Stimulated activated CD8-positive, alpha-beta memory T cell treated with anti-CD3 and anti-CD28 coated beads, Interleukin-12 subunit alpha, Interleukin-12 subunit beta, amount 100 ng/mL, for 1 hour (primary cell): ENCODE results near the gene MCF2L2.
"Not testable (repeated sequence)": the region's sequence is repeated elsewhere in the genome, so short reads cannot be mapped to it uniquely, and the experiment has no call there.

Experiments used
- DNase-seq: peaks from one replicate; pipeline ENCODE4 v3.0.0-alpha.2; 2020; ENCODE audit warnings: low read depth

MCF2L2 gene

DNA sequence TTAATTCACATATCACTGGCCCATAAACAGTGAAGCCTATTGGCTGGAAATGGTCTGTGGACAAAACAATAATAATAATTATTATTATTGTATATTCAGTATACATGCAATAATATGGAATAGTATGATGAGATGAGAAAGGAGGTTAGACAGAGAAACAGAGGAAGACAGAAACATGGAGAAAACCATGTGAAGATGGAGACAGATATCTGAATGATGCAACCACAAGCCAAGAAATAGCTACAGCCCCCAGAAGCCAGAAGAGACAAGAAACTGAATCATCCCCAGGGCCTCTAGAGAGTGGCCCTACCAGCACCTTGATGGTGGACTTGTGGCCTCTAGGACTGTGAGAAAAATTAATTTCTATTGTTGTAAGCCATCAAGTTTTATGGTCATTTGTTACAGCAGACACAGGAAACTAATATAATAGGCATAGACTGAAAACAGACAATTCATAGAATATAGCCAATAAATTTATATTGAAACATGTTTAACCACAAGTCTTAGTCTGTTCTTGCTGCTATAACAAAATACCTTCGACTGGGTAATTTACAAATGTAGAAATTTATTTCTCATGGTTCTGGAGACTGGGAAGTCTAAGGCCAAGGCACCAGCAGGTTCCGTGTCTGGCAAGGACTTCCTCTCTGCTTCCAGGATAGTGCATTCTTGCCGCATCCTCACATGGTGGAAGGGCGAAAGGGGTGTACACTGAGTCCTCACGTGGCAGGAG lies 31.6 kb downstream of the MCF2L2 start:
- DNase-seq: no peak

DNA sequence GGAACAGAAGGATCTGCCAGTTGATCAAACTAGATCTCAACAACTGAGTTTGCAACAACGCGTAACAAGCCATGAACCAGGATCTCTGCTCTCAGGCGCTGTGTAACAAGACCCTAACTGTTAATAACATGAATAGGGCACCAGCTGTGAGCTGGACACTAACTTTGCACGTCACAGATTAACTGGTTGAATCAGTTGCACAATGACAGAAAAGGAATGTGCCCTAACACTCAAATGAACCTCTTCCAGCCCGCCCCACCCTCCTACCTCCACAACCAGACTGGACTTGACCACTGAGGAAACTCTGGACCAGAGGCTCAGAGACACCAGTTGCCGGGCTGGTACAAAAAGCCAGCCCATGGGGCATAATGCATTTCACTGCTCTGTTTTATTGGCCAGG lies 34.3 kb downstream of the MCF2L2 start:
- DNase-seq: no peak

DNA sequence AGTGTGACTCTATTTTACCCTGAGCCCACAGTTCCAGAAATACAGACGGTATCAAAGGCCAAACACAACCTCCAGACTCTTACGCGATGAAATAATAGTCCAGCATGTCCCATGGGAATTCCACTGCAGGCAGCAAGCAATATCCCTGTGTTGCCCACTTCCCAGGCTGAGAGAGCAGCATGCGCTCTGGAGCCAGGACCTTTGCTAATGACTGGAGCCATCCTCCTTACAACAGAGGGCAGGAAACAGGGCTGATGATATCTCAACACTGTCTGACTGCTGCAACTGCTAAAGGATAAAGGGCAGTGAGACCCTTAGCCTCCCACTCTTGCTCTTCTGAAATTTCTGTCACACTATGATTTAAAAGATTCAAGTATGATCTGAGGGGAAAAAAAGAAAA lies 34.8 kb downstream of the MCF2L2 start:
- DNase-seq: no peak

DNA sequence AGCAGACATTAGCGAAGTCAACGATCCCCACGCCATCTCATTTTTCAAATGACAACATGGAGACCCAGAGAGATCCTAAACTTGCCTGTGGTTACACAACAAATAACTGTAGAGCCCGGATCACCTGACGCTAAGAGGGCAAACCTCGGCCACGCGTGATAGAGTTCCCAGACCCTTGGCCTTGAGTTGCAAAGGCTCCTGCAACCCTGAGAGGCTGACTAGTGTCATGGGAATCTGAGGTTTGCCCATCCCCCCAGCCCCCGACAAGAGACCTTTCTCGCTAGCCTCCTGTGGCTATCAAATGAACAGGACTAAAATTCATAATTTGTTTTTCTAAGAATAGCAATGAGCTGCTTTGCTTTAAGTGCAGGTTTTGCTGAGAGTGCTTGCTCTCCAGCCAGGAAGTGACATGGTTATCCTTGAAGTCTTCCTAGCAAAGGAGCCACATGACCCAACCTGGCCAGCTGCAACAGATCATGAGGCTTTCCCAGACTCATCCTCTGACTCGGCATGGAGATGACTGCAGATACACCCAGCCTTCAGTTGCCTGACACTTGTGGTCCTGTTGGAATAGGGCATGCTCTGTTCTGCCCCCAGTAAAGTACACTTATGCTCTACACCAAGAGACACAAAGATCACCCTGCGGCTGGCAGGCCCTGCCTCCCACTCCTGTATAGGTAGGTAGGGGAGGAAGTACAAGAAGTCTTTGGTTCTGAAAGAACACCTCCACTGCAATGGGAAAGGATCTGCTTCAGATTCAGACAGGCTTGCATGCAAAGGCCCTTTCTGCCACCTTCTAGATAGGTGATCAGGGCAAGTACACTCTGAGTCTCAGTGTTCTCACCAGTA lies 36.0 kb downstream of the MCF2L2 start:
- no peak for DNase-seq

DNA sequence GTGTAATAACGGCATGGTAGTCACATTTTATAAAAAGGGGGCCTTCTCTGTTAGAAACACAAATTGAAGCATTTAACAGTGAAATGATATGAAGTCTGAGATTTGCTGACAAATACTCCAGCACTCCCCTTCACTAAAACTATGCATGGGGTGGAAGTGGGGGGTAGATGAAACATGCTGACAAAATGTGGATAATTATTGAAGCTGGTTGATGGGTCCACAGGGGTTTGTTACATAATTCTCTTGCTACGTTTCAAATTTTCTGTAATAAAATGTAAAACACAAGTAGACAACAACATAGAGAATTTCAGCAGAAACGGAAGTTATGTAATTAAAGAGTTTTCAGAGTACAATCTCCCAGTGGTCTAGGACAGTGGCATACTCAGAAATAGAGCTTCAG lies 37.0 kb downstream of the MCF2L2 start:
- no peak for DNase-seq

DNA sequence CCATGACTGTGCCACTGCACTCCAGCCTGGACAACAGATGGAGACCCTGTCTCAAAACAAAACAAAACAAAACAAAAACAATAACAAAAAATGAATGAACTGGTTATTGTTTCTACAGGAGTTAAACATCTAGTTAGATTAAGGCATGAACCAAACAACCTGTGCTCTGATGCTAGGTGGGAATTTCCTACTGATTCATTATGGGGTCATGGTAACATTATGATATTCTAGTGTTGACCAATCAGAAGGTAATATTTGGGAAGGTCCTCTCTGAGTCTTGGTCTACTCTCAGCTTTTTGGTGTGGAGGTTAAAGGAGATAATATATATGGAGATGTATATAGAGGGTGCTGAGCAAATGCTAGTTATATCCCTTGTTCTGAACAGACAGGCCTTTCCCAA lies 37.6 kb downstream of the MCF2L2 start:
- DNase-seq: no peak

DNA sequence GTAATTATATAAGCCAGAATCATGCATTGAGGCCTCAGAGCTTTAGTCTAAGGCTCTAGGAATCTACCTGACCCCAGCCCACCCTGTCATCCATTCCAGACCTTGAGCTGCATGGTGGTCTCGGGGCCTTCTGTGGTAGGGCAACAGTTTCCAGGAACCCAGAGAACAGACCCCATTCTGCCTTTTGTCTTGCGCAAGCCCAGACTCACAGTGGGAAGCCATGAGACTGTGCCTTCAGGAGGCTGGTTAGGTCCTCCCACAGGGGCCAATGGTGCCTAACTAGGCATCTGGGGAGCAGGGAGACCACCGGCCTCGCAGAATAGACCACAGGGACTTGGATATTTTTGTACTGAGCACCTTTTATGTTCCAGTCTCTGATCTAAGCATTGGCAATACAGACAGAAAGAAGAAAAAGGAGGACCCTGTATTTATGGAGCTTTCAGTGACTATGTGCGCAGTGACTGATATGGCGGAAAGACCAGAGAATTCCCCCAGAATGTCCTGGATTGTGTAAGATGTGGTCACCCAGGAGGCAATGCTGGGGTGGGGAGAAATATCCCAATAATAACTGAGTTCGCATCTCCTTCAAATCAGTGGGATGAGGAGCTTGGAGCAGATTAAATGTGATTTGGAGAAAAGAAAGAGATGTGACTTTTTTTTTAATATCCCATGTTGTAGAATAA lies 40.1 kb downstream of the MCF2L2 start:
- DNase-seq: no peak

DNA sequence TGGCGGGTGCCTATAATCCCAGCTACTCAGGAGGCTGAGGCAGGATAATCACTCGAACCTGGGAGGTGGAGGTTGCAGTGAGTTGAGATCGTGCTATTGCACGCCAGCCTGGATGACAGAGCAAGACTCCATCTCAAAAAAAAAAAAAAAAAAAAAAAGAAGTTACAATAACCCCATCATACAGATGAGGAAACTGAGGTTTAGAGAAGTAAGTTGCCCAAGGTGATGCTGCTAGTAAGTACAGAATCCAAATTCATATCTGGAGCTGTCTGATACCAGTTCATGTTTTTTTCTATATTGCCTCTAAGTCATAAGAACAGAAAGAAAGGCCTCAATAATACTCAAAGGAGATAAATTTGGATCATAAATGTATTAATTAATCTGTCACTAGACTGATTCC lies 40.6 kb downstream of the MCF2L2 start:
- DNase-seq: no peak

DNA sequence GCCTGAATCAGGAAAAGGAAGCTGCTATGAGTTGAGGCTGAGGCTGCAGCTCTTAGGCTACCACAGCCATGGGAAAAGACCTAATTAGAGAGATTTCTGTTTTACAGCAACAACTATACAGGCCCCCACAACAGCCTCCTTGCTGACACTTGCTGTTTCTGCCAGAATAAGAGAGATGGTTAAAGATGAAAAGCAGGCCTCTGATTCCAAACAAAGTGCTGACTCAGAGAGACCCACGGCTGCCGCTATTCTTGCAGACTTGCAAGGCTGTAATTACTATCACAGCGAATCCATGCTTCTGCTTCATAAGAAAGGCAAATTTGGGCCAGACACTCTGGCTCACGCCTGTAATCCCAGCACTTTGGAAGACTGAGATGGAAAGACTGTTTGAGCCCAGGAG lies 41.8 kb downstream of the MCF2L2 start:
- DNase-seq: no peak

DNA sequence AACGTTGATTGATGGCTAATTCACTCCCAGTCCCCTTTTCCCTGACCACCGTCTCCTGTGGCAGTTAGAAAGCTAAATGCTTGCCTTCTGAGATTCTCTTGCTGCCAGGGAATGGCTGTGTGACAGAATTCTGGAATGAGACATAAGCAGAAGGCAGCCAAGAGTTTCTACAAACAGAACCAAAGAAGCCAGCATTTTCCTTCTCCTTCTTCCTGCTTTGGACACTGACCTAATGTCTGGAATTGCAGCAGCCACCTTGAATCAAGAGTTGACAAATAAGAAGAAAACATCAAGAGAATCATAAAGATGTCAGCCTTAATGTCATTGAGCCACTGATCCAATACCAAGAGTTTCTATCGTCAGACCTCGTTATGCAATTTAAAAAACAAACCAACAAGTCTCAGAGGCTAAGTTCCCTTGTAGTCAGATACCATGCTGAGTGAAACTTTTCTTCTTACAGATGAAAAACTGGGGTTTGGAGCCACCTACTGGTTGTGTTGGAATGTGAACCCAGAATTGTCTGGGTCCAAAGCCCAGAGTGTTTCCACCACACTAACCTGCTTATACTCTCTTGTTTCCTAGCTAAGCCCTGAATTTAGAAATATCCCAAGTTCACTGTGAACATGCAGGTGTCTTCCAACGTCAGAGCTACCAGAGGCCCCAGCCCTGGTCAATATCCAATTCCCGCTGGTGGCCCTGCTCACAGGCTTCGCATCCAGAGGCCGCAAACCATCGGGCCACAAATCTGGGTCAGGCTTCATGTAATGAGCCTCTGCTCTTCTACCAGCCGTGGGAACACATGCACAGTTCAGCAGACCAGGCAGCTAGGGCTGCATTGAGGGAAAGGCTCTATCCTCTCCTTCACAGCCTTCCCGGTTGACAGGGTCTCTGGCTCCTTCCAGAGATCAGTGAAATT lies 42.5 kb downstream of the MCF2L2 start:
- peak; percentile 42 for DNase-seq

DNA sequence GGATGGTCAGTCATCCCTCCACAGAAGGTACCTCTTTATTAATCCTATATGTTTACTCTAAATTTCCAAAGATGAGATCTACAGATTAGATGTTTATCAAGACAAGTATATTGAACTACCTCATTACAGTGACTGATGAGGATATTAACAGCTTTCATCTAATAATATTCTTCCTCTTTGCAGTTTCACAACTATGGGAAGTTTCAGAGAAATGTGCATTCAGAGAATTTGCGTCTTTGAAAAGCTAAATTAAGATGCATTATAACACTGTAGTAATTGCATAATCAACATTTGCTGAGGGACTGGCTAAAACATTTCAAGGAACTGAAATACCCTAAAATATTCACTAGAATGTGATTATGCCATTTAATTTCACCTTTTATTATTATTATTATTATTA lies 46.7 kb downstream of the MCF2L2 start:
- no peak for DNase-seq

DNA sequence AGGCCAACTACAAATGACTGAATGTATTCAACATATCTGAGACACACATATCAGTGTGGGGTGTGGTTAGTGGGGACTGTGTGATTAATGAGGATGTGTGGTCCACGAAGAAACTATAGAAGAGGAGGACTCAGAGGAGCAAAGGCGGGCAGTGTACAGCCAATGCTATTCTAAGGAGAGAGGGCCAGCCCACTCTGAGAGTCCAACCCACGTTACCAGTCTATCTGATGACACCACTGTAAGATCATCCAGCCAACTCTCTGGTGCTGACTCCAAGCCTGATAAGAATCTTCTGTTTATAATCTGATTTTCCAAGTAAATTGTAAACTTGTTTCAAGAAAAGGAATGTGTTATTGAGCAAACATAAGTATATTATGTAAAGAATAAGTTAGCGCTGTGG lies 47.2 kb downstream of the MCF2L2 start:
- no peak for DNase-seq

DNA sequence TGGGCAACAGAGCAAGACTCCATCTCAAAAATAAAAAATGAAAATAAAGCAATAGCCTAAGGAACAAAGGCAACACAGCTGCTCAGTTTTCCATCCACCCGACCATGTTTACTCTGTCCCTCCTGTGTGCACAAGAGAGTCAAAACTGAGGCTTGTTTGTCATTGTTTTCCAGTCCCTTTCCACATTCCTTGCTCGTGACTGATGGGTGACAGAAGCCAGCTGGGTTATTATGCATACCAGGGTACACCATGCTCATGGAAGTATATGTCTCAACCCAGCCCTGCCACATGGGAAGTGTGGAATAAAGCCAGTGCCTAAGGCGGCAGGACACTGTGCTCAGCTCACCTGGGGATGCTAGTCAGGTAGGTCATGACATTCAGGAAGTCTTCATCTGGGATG lies 49.5 kb downstream of the MCF2L2 start:
- DNase-seq: no peak

DNA sequence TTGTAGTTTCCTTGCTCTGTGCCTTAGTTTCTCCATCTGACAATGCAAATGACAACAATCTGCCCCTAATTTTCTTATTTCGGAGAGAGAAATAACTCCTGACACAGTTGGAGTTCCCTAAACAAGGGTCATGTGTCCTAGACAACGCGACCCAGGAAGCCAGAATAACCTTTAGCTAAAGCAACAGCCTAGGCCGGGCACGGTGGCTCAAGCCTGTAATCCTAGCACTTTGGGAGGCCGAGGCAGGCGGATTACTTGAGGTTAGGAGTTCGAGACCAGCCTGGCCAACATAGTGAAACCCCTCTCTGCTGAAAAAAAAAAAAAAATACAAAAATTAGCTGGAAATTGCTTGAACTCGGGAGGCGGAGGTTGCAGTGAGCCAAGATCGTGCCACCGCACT lies 49.9 kb downstream of the MCF2L2 start:
- no peak for DNase-seq

DNA sequence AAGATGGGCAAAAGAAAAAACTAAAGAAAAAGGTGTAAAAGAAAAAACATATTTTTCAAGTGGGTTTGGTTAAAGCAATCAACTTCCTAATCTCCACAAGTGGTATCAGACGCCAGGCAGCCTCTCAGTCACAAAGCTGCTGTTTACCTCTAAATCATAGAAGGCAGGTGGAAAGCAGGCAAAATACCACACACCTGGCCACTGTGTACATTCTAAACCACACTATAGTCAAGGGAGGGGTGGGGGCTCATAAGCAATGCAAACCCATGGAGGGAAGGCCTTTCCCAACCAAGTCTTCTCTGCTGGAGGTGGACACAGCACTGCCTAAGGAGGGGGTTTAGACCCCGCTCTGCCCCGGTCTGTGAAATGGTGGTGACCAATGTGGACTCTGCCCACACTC lies 50.4 kb downstream of the MCF2L2 start:
- DNase-seq: no peak

DNA sequence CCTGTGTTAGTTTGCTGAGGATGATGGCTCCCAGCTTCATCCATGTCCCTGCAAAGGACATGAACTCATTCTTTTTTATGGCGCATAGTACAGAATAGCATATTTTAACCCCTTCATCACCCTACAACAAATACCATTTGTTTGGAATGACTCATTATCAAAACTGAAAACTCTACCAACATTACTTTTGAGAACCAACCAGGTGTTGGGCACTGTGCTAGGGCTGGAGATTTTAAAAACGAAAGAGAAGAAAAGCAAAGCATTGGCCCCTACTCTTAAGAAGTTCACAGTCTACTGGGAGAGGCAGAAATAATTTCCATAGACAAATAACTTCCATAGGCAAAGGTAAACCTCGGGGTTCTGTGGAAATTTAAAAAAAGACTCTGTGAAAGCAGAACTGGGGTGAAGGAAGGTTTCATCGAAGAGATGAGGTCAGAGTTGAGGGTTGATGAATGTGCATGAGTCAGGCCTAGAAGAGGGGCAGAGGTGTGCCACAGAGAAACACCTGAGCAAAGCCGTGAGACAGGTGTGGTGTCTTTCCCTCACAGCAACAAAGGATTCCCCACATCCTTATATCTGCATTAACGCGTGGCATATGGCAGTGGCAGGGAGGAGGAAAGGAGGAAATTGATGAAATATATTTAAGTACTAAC lies 51.0 kb downstream of the MCF2L2 start:
- DNase-seq: no peak

DNA sequence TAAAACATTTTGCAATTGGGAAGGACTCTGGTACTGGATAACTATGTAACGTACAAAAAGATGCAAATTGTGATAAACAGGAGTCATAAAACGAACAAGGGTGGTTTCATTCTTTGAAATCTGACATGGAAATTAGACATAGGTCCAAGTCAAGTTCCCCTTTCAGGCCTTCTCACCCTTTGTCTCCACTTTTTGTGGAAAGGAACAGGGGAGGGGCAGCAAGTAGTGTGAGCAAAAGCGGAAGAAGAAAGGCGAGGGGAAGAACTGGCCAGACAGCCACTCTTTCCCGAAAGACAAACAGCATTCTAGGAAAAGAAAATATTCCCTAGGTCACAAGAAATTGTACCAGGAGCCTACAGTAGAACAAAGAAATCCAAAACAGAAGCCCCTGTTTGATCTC lies 52.6 kb downstream of the MCF2L2 start:
- DNase-seq: no peak

DNA sequence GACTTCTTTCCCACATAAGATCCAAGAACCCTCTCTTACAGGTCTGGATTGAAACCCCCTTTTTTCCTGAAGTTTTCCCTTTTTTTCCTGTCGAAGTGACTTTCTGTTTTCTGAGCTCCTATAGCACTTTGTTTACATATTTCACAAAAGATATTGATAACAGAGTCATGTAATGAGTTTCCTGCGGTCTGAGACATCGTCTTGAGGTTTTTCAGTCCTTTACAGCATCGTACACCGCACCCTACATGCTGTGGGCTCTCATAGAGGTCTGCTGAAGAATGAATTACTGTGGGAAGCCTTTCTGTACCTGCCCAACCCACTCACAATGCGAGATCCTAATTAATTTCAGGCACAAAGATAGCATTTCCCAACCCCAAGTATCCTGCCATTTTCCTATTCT lies 53.1 kb downstream of the MCF2L2 start:
- DNase-seq: no peak

DNA sequence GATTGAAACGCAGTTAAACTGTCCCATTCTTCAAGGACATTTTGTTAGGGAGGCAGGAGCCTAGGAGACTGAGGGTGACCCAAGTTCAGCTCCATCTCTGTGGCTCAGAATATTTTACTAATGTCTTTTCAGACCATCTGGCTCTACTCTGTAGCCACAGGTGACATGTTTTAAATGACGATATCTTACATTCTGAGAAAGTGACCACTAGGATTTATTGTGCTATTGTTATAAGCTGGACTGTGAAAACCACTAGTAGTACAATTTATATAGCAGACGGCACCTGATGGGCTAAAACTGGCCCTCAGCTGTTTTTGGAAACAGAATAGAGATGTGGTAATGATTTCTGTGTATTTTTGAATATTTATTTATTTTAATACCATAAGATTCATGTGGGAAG lies 55.5 kb downstream of the MCF2L2 start:
- DNase-seq: no peak

DNA sequence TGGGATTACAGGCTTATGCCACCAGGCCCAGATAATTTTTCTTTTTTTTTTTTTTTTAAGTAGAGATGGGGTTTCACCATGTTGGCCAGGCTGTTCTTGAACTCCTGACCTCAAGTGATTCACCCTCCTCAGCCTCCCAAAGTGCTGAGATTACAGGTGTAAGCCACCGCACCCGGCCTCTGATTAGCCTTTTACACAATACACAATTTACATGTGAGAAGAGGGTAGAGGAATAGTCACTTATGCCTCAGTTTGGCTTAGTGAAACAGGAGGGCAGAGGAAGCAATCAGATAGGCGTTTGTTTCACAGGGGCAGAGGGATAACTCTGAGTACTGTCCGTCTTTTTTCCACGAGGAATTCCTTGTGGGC lies 56.8 kb downstream of the MCF2L2 start:
- DNase-seq: not testable (repeated sequence)

DNA sequence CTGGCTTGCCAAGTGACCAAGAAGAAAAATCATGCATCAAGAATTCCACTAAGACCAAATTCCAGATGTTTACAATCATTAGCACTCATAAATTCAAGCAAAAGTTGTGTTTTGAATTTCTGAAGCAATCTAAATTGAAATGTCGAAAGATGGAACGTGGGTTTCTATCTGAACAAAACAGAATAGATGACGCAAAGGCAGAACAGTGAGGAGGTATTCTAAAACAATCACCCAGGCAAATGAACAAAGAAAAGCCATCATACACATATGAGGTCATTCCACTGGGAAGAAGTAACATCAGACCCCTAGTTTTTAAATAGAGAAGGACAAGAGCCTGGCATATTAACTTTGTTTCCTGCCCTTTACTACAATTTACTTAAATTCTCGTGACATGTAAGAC lies 58.0 kb downstream of the MCF2L2 start:
- DNase-seq: no peak

DNA sequence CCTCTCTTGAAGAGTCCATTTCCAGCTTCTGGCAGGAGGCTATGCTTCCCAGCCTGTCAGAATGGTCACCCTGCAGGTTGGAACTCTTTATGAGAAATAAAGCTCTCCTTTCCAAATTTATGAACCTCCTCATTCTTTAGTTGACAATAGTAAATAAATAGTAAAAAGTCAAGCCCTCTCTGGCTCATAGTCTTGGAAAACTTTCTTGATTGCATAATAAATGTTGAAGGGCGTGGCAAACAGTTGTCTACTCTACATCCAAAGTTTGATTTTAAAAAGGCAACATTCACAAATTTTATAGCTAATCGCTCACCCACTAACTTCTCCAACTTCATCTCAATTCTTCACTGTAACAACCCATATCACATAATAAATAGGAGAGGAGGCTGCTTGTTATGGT lies 58.8 kb downstream of the MCF2L2 start:
- no peak for DNase-seq
